Measurements from ENCODE around the gene CPEB2.

Gene CPEB2

DNA sequence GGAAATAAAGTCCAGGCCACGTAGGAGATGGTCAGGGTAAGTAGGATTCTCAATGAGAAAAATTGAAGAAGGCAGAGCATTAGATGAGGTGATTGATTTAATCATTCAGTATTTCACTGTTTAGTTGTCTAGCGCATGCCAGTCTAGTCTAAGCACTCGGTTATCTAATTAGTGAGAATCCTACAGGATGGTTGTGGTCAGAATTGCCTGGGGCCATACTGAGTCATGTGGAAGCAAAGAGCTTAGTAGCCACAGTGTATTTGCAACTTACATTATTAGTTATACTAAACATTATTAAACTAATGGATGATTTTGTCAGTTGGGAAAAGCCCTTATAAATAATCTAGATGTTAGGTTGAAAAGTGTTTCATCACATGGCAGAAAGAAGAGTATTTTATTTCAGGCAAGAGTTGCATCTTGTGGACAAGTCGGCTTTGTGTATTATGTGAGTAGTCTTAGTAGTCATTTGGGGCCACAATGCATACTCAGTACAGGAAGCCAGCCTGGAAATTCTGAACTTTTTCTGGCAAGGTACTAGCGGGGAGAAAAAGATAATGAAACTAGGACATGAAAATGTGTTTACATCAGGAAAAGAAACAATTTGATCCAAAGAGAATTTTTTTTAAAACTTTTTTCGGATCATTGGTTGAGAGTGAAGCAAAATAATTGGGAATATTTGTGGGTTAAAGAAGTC is 31.9 kb downstream of the CPEB2 start:
- no peak for TF ChIP-seq TCF4 (CRISPR knock-in tag; IDR thresholded peaks at IDR 0.05; ENCODE audit: borderline replicate concordance)
- TF ChIP-seq, protein P1, sequence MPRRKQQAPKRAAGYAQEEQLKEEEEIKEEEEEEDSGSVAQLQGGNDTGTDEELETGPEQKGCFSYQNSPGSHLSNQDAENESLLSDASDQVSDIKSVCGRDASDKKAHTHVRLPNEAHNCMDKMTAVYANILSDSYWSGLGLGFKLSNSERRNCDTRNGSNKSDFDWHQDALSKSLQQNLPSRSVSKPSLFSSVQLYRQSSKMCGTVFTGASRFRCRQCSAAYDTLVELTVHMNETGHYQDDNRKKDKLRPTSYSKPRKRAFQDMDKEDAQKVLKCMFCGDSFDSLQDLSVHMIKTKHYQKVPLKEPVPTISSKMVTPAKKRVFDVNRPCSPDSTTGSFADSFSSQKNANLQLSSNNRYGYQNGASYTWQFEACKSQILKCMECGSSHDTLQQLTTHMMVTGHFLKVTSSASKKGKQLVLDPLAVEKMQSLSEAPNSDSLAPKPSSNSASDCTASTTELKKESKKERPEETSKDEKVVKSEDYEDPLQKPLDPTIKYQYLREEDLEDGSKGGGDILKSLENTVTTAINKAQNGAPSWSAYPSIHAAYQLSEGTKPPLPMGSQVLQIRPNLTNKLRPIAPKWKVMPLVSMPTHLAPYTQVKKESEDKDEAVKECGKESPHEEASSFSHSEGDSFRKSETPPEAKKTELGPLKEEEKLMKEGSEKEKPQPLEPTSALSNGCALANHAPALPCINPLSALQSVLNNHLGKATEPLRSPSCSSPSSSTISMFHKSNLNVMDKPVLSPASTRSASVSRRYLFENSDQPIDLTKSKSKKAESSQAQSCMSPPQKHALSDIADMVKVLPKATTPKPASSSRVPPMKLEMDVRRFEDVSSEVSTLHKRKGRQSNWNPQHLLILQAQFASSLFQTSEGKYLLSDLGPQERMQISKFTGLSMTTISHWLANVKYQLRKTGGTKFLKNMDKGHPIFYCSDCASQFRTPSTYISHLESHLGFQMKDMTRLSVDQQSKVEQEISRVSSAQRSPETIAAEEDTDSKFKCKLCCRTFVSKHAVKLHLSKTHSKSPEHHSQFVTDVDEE (CRISPR knock-in tag; IDR thresholded peaks at IDR 0.05): no peak
- TF ChIP-seq OSR1 (CRISPR knock-in tag; IDR thresholded peaks at IDR 0.05): no peak
- no peak for TF ChIP-seq BACH2 (CRISPR knock-in tag; IDR thresholded peaks at IDR 0.05; ENCODE audit: borderline replicate concordance)
- TF ChIP-seq ESRRG (CRISPR knock-in tag; IDR thresholded peaks at IDR 0.05): no peak
- TF ChIP-seq PPARA (CRISPR knock-in tag; IDR thresholded peaks at IDR 0.05; ENCODE audit: borderline replicate concordance): no peak
- no peak for TF ChIP-seq TOX (CRISPR knock-in tag; IDR thresholded peaks at IDR 0.05; ENCODE audit: borderline replicate concordance)
- TF ChIP-seq SNAI2 (CRISPR knock-in tag; IDR thresholded peaks at IDR 0.05): no peak
- no peak for TF ChIP-seq ZFP30 (CRISPR knock-in tag; IDR thresholded peaks at IDR 0.05)
- no peak for TF ChIP-seq ZC3H10 (CRISPR knock-in tag; IDR thresholded peaks at IDR 0.05)
- TF ChIP-seq, protein P2, sequence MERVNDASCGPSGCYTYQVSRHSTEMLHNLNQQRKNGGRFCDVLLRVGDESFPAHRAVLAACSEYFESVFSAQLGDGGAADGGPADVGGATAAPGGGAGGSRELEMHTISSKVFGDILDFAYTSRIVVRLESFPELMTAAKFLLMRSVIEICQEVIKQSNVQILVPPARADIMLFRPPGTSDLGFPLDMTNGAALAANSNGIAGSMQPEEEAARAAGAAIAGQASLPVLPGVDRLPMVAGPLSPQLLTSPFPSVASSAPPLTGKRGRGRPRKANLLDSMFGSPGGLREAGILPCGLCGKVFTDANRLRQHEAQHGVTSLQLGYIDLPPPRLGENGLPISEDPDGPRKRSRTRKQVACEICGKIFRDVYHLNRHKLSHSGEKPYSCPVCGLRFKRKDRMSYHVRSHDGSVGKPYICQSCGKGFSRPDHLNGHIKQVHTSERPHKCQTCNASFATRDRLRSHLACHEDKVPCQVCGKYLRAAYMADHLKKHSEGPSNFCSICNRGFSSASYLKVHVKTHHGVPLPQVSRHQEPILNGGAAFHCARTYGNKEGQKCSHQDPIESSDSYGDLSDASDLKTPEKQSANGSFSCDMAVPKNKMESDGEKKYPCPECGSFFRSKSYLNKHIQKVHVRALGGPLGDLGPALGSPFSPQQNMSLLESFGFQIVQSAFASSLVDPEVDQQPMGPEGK (CRISPR knock-in tag; IDR thresholded peaks at IDR 0.05; ENCODE audit: borderline replicate concordance): no peak
- TF ChIP-seq ZNF70 (CRISPR knock-in tag; IDR thresholded peaks at IDR 0.05): no peak
- no peak for TF ChIP-seq ZNF8 (CRISPR knock-in tag; IDR thresholded peaks at IDR 0.05)
- no peak for TF ChIP-seq ARNTL (CRISPR knock-in tag; IDR thresholded peaks at IDR 0.05; ENCODE audit: borderline replicate concordance, low read depth)
- no peak for TF ChIP-seq GLIS3 (CRISPR knock-in tag; IDR thresholded peaks at IDR 0.05)
- no peak for TF ChIP-seq ZFP3 (CRISPR knock-in tag; IDR thresholded peaks at IDR 0.05)
- no peak for TF ChIP-seq ISL1 (CRISPR knock-in tag; IDR thresholded peaks at IDR 0.05)
- no peak for TF ChIP-seq ZNF565 (CRISPR knock-in tag; conservative IDR thresholded peaks at IDR 0.05; ENCODE audit: low read depth)
- TF ChIP-seq, protein P3, sequence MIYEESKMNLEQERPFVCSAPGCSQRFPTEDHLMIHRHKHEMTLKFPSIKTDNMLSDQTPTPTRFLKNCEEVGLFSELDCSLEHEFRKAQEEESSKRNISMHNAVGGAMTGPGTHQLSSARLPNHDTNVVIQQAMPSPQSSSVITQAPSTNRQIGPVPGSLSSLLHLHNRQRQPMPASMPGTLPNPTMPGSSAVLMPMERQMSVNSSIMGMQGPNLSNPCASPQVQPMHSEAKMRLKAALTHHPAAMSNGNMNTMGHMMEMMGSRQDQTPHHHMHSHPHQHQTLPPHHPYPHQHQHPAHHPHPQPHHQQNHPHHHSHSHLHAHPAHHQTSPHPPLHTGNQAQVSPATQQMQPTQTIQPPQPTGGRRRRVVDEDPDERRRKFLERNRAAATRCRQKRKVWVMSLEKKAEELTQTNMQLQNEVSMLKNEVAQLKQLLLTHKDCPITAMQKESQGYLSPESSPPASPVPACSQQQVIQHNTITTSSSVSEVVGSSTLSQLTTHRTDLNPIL (CRISPR knock-in tag; IDR thresholded peaks at IDR 0.05; ENCODE audit: low read depth): no peak
- TF ChIP-seq, protein P4, sequence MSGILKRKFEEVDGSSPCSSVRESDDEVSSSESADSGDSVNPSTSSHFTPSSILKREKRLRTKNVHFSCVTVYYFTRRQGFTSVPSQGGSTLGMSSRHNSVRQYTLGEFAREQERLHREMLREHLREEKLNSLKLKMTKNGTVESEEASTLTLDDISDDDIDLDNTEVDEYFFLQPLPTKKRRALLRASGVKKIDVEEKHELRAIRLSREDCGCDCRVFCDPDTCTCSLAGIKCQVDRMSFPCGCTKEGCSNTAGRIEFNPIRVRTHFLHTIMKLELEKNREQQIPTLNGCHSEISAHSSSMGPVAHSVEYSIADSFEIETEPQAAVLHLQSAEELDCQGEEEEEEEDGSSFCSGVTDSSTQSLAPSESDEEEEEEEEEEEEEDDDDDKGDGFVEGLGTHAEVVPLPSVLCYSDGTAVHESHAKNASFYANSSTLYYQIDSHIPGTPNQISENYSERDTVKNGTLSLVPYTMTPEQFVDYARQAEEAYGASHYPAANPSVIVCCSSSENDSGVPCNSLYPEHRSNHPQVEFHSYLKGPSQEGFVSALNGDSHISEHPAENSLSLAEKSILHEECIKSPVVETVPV (CRISPR knock-in tag; IDR thresholded peaks at IDR 0.05): no peak
- ATAC-seq: no peak

DNA sequence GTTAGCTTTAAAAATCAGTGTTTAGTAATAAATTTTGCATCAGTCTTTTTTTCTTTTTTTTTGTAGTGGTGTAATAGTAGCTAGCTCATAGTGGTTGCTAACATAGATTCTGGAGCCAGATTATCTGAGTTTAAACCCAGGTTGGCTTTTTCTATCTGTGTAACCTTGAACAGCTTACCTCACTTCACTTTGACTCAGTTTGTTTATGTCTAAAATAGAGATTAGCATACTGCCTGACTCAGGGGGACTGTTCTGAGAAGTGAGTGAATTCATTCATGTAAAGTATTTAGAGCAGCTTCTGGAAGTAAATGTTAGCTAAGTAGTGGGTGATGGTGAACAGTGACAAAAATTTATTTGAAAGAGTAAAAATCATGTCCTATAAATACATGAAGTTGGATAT is 32.9 kb downstream of the CPEB2 start:
- no peak for TF ChIP-seq OSR1 (CRISPR knock-in tag; IDR thresholded peaks at IDR 0.05)
- no peak for TF ChIP-seq ZNF565 (CRISPR knock-in tag; conservative IDR thresholded peaks at IDR 0.05; ENCODE audit: low read depth)
- no peak for TF ChIP-seq ZFP3 (CRISPR knock-in tag; IDR thresholded peaks at IDR 0.05)
- no peak for TF ChIP-seq RARB (CRISPR knock-in tag; IDR thresholded peaks at IDR 0.05)
- TF ChIP-seq TOX (CRISPR knock-in tag; IDR thresholded peaks at IDR 0.05; ENCODE audit: borderline replicate concordance): no peak
- TF ChIP-seq ISL1 (CRISPR knock-in tag; IDR thresholded peaks at IDR 0.05): no peak
- no peak for TF ChIP-seq SNAI2 (CRISPR knock-in tag; IDR thresholded peaks at IDR 0.05)
- TF ChIP-seq CSDC2 (CRISPR knock-in tag; IDR thresholded peaks at IDR 0.05): no peak
- no peak for TF ChIP-seq GLIS3 (CRISPR knock-in tag; IDR thresholded peaks at IDR 0.05)
- TF ChIP-seq TCF4 (CRISPR knock-in tag; IDR thresholded peaks at IDR 0.05; ENCODE audit: borderline replicate concordance): no peak
- no peak for TF ChIP-seq BACH2 (CRISPR knock-in tag; IDR thresholded peaks at IDR 0.05; ENCODE audit: borderline replicate concordance)
- no peak for TF ChIP-seq ZNF8 (CRISPR knock-in tag; IDR thresholded peaks at IDR 0.05)
- no peak for TF ChIP-seq ESRRG (CRISPR knock-in tag; IDR thresholded peaks at IDR 0.05)
- no peak for TF ChIP-seq ARNTL (CRISPR knock-in tag; IDR thresholded peaks at IDR 0.05; ENCODE audit: borderline replicate concordance, low read depth)
- no peak for ATAC-seq

Data from SK-N-SH treated with all-trans-retinoic acid at 6 μM for 48 hours (cell line).